ENCODE results near the gene XRCC4. TPM values are rescaled to one million over a fixed set of nuclear protein-coding genes. Genes with fewer than 3 reads are reported as not detected.

XRCC4 gene
- total RNA-seq, 1 donor from 2014 or later = 5.9 TPM

GRCh38 chr5:83035373-83036100 lies 41.8 kb upstream of the XRCC4 start:
- Histone ChIP-seq H3K27me3 (no peaks in the 10 kb centered on the region), H3K9me3 (no peaks in the 10 kb centered on the region), H3K36me3 (no peaks in the 10 kb centered on the region), H3K4me3 (no peak overlapping the region), H3K27ac (no peak overlapping the region), H3K4me1 (peaks cover 12% of the 10 kb centered on the region)
- ATAC-seq (peak; percentile 52), DNase-seq (no peak)
- TF ChIP-seq CTCF (IDR thresholded peaks at IDR 0.05) = no peak
- intact Hi-C loops (cut with DNase I) = no loop called here

DNA sequence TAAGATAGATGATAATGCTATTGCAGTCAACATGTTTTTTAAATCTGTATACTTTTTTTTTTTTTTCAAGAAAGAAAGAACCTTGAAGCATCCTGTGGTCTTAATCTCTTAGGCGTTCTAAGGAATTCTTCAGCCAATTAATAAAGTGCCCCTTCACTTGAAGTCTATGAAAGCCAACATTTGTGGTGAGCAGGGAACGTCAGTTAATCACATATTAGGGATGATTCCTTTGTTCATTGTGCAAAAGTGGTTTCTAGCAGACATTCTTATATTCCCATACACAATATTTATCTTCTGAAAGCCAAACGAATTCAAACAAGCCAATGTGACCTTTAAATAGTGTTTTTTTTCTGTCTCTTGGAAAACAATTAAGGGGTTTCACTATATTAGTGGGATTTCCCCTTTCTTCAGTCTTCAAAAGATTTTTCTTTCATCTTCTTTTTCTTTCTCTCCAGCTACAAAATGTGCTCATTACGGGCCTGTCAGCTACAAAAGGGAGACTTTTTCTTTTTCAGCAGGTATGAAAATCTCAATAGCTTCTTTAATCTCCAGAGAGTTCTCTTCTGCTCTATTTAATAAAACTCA lies 40.3 kb upstream of the XRCC4 start:
- no peak for TF ChIP-seq CTCF (IDR thresholded peaks at IDR 0.05)
- Histone ChIP-seq H3K4me3 (no peak overlapping the region), H3K9me3 (no peaks in the 10 kb centered on the region), H3K27ac (no peak overlapping the region), H3K36me3 (no peaks in the 10 kb centered on the region), H3K4me1 (peaks cover 12% of the 10 kb centered on the region), H3K27me3 (no peaks in the 10 kb centered on the region)
- DNase-seq (no peak), ATAC-seq (no peak)
- intact Hi-C loops (cut with DNase I) = no loop called here

DNA sequence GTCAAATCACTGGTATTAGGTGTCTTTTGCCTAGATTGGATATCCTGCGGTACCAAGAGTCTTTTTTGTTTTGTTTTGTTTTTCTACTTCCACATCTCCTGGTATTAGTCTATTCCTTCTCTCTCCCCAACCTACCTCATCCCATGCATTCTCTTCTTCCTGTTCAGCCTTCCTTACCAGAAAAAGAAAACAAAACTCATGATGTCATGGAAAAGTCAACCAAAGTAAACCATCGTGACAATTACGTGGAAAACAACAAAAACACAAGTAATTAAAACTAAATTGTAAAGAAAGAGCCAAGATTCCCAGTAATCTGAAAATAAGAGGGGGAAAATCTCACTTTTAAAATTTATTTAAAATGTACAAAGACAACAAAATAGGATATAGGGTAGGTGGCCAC lies 38.4 kb upstream of the XRCC4 start:
- no peak overlapping the region for H3K27ac ChIP-seq
- no peaks in the 10 kb centered on the region for H3K9me3 ChIP-seq
- H3K36me3 ChIP-seq = no peaks in the 10 kb centered on the region
- TF ChIP-seq CTCF (IDR thresholded peaks at IDR 0.05) = no peak
- intact Hi-C loops (cut with DNase I) = no loop called here
- H3K27me3 ChIP-seq = no peaks in the 10 kb centered on the region
- ATAC-seq (no peak), DNase-seq (no peak)
- peaks cover 12% of the 10 kb centered on the region for H3K4me1 ChIP-seq
- H3K4me3 ChIP-seq = no peak overlapping the region

- Histone ChIP-seq H3K36me3 (no peaks in the 10 kb centered on the region), H3K27ac (no peak overlapping the region), H3K4me3 (no peak overlapping the region), H3K4me1 (no peaks in the 10 kb centered on the region), H3K27me3 (no peaks in the 10 kb centered on the region), H3K9me3 (no peaks in the 10 kb centered on the region)
- intact Hi-C loops (cut with DNase I) = no loop called here
- TF ChIP-seq CTCF (IDR thresholded peaks at IDR 0.05) = no peak
- DNase-seq (no peak), ATAC-seq (no peak)
Measured at GRCh38 chr5:83042507-83042906, 34.8 kb upstream of the XRCC4 start.

GRCh38 chr5:83044926-83045325 lies 32.4 kb upstream of the XRCC4 start:
- Histone ChIP-seq H3K27me3 (no peaks in the 10 kb centered on the region), H3K9me3 (no peaks in the 10 kb centered on the region), H3K4me1 (no peaks in the 10 kb centered on the region), H3K4me3 (no peak overlapping the region), H3K36me3 (no peaks in the 10 kb centered on the region), H3K27ac (no peak overlapping the region)
- no peak for TF ChIP-seq CTCF (IDR thresholded peaks at IDR 0.05)
- intact Hi-C loops (cut with DNase I) = no loop called here
- DNase-seq (no peak), ATAC-seq (no peak)
